Right ventricle myocardium inferior (tissue), 1 donor: ENCODE measurements around the gene ACLY. TPM values are rescaled to one million over a fixed set of nuclear protein-coding genes. Genes with fewer than 3 reads are reported as not detected.

Source experiments
- ATAC-seq: fragments of 200-7000 bp; cut with Tn5 transposase; one replicate; pipeline ENCODE4 v1.9.1; 2020; ENCODE audit warnings: mild to moderate bottlenecking, moderate library complexity
- DNase-seq: peaks from one replicate; pipeline ENCODE4 v3.0.0; 2021; ENCODE audit errors: missing footprints
- intact Hi-C: fragments of 100-400 bp; cut with DNase I; formaldehyde crosslinking; loops from one replicate; pipeline ENCODE4 v1.11.0; 2022
- total RNA-seq: library from RNA; stranded (reverse); fragmentation: NEBNext Ultra II Directional; extraction: Animal tissue kit (Norgen Biotek cat#: 25700); gene quantifications from one replicate; pipeline ENCODE4 v1.2.1, GENCODE V29; 2021
- donor health status: DM: no; HTN: yes; CAD: no; lungs with severe emphysema.

Gene ACLY
- total RNA-seq, 1 donor from 2014 or later: 32.3 TPM

DNA sequence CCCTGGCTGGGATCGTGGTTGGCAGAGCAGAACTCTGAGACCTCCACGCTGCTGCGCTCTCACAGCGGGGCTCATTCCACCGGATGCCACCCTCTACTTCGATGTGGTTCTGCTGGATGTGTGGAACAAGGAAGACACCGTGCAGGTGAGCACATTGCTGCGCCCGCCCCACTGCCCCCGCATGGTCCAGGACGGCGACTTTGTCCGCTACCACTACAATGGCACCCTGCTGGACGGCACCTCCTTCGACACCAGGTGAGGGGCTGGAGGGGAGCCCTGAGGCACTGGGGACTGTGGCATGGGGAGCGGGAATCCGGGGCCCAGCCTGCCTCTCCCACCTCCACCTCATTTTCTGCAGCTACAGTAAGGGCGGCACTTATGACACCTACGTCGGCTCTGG, 100.7 kb downstream of the ACLY start:
- ATAC-seq (no peak), DNase-seq (no peak)
- intact Hi-C loops: no loop called here

Other genes with a start within 250 kb of the ACLY start
- gene EIF1, start 230.1 kb downstream of the ACLY start, total RNA-seq: 1,166 TPM
- not detected for gene GAST, start 206.6 kb downstream of the ACLY start, total RNA-seq
- gene HAP1, start 184.3 kb downstream of the ACLY start, total RNA-seq: 0.14 TPM
- 192 TPM for gene JUP, start 132.2 kb downstream of the ACLY start, total RNA-seq
- gene P3H4, start 107.0 kb downstream of the ACLY start, total RNA-seq: 7.8 TPM
- 11.7 TPM for gene FKBP10, start 105.9 kb downstream of the ACLY start, total RNA-seq
- 18.1 TPM for gene NT5C3B, start 82.7 kb downstream of the ACLY start, total RNA-seq
- gene KLHL10, start 81.1 kb downstream of the ACLY start, total RNA-seq: not detected
- 3.7 TPM for gene KLHL11, start 53.5 kb downstream of the ACLY start, total RNA-seq
- 0.76 TPM for gene ODAD4, start 11.7 kb upstream of the ACLY start, total RNA-seq
- gene CNP, start 47.8 kb upstream of the ACLY start, total RNA-seq: 28.2 TPM
- 79.0 TPM for gene DNAJC7, start 98.5 kb upstream of the ACLY start, total RNA-seq
- 47.1 TPM for gene NKIRAS2, start 101.1 kb upstream of the ACLY start, total RNA-seq
- gene C17orf113, start 131.7 kb upstream of the ACLY start, total RNA-seq: 0.73 TPM
- gene ZNF385C, start 179.5 kb upstream of the ACLY start, total RNA-seq: 0.11 TPM
- 5.0 TPM for gene DHX58, start 193.8 kb upstream of the ACLY start, total RNA-seq
- gene KAT2A, start 202.4 kb upstream of the ACLY start, total RNA-seq: 22.0 TPM
- gene HSPB9, start 203.9 kb upstream of the ACLY start, total RNA-seq: 0.11 TPM
- gene RAB5C, start 236.0 kb upstream of the ACLY start, total RNA-seq: 45.6 TPM